NCI-H2227 (cell line): ENCODE results near the gene TMEM9B.
"Not testable (repeated sequence)": the region's sequence is repeated elsewhere in the genome, so short reads cannot be mapped to it uniquely, and the experiment has no call there.

ENCODE experiments used
- DNase-seq: peaks from one replicate; lab custom pipeline; 2025; ENCODE audit not compliant: unreplicated experiment; lab: John Stamatoyannopoulos, UW

TMEM9B gene

DNA sequence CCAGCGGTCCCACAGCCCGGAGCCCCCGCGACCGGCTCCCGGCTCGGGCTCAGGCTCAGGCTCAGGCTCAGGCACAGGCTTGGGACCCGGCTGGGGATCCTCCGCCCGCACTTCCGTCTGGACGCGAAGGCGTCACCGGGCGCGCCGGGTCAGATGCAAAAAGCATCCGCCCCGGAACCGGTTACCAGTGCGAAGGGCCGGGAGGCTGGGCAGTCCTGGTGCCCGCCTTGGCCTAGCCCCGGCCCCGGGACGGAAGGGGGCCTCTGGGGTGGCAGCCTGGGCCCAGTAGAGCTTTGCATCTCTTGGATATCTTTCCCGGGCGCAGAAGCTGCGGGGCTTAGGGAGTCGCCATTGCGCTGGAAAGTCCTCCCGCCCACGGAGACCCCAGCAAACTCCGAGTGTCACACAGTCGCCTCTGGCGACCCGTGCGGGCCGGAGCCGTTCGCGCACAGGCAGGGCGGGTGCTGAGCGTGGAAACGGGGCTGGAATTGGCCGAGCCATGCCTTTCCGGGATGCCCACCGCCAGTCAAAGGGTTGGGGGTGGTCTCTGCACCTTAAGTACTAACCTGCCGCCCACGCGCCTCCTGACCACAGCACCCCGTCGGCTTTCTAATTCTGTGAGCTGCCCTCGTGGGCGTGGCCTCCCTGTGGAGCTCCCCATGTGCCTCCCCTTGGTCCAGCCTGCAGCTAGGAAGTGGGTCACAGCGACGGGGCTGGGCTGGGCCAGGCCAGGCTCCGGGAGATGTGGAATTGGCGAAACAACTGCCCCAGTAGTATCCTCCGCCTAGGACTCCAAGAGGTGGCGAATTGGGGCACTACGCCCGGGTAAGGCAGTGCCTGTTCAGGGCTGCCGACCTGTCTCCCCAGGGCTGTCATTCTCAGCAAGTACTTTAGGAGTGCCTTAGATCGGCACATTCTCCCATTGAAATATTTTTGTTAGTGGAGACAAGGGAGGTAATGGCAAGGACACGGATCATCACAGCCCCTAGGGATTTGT is at the start of gene TMEM9B:
TSS of gene TMEM9B (minus strand) at position 119 of the 997 bp plus-strand sequence. CDS start 129 bp downstream, outside the sequence.
- DNase-seq: peak; percentile 93

DNA sequence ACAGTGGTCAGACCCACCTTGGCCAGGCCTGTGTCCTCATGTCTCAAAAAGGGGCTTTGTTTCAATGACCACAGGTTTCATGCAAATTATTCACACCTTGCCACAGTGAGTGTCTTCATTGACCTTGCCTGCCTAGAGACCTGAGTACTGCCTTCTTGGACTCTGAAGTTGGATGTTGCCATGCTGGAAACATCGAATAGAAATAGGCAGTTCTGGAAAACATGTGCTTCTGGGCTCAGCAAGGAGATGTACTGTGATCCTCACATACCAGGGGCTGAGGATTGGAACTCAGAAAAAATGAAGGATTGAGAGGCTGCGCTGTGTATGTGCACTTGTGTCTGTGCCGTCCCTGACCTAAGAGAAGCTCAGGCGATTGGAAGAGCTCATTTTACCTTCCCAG is 49.1 kb upstream of the TMEM9B start:
- DNase-seq: no peak

DNA sequence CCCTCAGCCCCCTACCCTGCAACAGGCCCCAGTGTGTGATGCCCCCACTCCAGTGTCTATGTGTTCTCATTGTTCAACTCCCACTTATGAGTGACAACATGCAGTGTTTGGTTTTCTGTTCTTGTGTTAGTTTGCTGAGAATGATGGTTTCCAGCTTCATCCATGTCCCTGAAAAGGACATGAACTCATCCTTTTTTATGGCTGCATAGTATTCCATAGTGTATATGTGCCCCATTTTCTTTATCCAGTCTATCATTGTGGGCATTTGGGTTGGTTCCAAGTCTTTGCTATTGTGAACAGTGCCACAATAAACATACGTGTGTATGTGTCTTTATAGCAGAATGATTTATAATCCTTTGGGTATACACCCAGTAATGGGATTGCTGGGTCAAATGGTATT is 45.3 kb upstream of the TMEM9B start:
- DNase-seq: not testable (repeated sequence)

DNA sequence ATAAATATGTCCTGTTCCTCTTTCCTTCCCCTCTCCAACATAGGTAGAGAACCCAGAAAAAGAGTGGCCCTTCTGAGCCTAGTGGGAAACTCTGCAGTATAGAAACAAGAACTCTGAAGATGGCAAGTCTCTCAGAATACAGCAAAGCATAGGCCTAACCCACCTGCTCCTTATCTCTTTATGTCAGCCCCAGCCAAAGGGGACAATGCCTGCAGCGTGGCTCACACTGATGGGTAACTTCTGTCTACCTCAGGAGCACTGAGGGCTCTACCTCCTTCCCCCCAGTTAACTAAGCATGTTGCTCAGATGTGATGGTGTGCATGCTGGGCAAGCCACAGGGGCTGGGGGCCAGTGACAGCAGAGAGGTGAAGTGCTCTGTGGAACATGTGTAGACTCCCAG is 44.4 kb upstream of the TMEM9B start:
- DNase-seq: no peak

DNA sequence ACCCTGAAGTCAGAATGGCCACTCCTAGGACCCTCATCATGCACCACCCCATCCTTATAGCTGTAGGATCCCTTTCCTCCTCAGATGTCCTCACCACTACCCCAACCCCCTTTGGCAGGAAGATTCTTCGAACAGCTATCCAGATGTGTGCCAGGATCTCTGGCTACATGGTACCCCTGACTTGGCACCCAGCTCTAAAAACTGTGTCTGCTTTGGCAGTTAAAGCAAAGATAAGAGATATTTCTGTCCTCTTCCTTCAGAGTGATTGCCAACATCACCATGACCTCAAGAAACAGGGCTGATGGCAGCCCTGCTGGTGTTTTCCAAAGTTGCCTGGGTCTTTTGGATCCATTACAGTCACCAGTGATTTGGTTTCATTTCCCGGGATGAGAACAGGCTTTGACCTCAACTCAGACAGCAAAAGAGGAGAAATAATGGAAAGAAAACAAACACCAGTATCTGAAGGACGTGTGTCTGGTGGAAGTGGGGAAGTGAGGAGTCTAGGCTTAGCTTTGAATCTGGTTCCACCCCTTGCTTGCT is 43.8 kb upstream of the TMEM9B start:
- DNase-seq: no peak

DNA sequence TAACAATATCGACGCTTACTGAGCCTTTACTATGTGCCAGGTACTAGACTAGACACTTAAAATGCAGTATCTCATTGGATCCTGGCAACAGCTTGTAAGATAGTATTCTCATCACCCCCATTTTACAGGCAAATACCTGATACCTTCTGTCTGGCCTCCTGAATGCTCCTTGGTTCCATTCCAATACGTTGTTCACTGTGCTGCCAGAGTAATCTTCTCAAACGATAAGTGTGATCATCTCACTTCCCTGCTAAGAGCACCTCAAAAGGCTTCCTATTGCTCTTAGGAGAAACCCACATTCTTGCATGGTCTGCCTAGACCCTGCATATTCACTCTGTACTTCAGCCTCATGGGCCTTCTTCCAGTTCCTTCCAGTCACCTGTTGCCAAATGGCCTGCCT is 40.8 kb upstream of the TMEM9B start:
- no peak for DNase-seq

DNA sequence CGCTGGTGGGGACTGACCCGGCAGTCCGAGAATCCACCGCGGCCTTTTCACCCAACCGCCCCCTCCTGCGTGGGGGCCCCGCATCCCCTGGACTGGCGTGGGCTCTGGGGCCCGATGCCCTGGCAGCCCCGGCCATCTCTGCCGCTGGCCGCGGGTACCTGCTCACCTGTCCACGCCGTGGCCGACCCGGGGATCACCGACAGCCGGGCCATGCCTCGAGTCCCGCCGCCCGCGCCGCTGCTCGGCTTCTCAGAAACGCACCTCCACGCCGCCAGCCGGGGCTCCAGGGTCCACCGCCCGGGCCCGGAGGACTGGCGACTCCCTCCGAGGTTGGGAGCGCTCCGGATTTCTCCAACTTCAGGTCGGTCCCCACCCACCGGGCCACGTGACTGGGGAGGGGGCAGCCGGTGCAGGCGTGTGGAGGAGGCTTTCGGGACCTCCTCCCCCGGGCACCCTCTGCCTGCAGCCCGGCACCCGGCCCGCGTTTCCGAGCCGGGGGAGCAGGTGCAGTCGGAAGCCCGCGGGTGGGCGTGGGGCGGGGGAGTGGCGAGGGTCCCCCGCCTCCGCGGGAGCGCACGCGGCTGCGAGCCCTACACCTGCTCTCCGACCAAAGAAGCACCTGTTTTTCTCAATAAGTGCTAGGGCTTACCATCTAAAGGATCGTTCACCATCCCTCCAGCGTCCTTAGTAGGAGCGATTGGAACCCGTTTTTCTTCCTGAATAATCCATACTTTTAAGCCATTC is 40.1 kb upstream of the TMEM9B start:
- DNase-seq: peak; percentile 63

DNA sequence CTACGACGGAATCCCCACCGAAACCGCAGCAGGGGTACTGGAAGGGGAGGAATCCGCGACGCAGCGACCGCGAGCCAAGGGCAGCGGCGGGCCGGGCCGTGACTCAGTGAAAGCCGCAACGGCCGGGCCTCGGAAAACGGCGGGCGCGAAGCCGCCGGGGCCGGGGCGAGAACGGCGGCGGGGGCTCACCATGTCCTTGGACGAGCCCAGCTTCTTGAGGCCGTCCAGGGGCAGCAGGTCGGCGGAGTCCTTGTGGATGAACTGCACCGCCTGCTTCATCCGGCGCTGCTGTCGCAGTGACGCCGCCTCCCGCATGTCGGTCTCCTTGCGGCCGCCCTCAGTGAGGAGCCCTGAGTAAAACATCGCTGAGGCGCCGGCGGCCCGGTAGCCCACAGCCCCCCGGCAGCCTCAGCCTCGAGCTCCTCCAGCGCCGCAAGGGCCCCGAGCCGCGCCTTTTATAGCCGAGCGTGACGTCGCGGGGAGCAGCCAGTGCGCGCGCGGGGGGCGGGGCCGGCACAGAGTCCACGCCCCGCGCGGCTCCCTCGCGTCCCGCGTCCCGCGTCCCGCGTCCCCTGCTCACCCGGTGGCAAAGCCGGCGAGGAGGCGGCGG is 39.4 kb upstream of the TMEM9B start, which contains the start of gene NRIP3:
TSS of gene NRIP3 (minus strand) at position 429 of the 610 bp plus-strand sequence. CDS start at position 363, 66 bp downstream.
- peak; percentile 93 for DNase-seq

DNA sequence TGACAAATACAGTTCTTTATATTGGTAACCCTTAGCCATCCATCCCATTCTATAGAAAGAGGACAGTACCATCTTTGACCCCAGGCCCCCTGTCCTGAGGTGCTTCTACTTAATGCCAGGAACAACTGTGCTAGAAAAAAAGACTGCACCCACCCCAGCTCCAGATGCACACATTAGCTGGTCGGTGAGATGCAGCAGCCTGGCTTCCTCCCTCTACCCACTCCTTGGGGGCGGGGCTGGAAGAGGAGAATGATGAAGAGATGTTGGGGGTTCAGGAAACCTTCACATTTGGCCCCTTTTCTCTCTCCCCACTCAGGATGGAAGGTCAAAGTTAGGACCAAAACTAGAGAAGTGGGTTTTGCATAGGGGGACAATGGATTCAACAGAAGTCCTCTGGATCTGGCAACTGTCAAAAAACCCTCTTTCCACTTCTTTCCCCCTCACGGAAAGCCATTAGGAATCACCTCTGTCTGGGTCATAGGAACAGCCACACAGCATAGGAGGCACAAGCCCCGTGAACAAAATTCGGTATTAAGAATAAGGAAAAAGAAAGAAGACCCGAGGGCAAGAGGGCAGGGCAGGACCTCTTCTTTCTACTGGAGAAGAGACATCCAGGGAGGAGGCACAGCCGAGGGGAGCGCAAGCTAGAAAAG is 38.8 kb upstream of the TMEM9B start:
- no peak for DNase-seq

DNA sequence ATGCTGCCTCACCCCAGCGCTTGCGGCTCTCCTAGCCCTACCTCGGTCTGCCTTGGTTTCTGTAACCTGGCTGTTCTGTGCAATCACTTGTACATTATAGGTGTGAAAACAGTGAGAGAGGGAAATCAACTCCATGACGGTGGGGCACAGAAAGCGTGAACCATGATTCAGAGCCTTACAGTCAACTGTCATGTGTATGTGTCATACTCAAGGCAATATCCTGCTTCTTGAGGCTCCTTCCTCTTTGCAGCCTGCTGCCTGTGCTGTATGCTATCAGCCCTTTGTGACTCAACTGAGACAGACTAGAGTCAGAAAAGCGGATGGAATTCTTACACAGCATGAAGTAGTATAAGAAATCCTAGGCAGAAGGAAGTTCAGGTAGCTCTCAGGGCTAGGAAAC is 37.5 kb upstream of the TMEM9B start:
- DNase-seq: no peak

DNA sequence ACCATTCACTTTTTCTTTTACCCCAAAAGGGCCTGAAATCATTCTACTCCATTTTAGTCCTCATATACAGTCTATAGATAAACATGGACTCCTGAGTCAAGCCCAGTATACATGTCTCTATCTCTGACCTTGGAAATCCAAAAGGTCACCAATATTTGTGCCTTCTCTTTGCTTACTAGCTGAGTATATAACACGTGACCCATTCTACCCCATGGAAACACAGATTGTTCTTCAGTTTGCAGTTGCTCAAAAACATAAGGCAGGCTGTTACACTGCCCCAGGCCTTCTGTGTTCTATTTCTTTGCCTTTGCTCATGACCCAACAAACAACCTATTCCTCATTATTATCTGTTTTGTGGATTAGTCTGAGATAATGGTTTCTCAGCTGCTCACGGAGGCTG is 33.8 kb upstream of the TMEM9B start:
- DNase-seq: no peak

DNA sequence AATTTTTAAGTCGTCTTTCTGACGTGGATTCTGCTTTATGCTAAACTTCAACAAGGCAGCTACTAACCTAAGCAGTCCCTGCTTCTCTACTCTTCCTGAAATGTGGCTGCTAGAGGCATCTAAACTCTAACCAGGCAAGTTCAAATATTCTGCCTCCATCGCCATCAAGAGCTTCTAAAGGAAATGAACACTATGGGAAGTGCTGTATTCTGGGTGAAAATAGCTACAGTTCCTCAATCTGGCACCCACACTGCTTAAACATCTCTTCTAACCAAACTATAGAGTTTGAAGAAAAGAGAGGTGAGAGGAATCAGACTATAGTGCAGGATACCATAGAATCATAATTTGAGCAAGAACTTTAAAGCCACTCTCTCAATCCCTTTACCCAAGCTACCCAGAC is 33.2 kb upstream of the TMEM9B start:
- DNase-seq: no peak

DNA sequence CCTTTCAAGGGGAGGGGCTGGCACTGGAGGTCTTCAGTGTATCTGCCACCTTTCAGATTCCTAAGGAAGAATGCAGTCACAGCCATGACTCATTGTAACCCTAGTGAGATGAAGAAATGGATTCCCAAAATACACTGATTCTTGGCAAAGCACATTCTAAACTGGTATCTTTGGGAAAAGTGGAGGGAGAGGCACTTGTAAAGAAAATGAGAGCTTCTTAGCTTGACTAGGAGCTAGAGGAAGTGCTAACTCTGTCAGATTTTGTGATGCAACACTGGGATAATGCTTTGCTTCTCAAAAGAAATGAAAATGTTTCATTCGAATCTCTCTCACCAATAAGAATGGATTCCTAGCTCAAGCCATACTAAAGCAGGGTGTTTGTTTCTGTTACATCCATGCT is 25.2 kb upstream of the TMEM9B start:
- no peak for DNase-seq

- DNase-seq: no peak
These were observed 24.3 kb upstream of the TMEM9B start for GRCh38 chr11:8988329-8989234.

DNA sequence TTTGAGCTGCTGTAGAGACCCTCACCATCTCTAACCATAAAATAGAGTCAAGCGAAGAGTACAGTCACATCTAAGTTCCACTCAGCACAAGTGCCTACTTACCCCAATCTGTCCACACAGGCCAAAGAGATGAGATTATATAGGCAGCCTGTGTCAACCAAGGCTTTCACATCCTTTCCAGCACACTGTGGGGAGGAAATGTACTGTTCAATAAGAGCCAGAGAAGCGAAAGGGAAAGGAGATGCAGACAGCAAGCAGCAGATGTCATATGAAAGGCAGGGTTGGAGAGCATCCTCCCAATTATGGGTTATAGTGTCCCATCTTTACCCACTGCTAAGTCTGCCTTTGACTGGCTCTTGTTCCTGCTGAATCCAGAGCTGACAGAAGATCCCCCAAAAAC is 23.2 kb upstream of the TMEM9B start:
- no peak for DNase-seq

GRCh38 chr11:8986772-8987171 is 22.5 kb upstream of the TMEM9B start:
- DNase-seq: not testable (repeated sequence)

- DNase-seq: no peak
These were observed 21.2 kb upstream of the TMEM9B start for GRCh38 chr11:8985462-8985861.

DNA sequence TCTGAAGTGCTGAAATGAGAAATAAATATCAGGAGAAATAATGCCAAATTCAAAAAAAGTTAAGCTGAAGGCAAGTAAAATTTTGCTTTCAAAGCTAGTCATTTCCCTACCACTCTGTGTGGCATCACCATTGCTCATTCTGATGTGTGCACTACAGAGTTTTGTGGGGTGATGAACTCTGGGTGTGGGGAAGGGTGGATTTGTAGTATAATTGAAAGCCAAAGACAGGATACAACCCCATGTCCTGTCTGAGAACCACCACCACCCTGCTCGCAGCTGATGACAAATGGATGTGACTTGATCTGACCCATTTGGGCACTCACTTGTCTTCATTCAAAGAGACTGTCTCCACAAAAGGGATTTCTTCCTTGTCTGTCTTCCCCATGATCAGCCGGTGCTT is 19.3 kb upstream of the TMEM9B start:
- DNase-seq: no peak

DNA sequence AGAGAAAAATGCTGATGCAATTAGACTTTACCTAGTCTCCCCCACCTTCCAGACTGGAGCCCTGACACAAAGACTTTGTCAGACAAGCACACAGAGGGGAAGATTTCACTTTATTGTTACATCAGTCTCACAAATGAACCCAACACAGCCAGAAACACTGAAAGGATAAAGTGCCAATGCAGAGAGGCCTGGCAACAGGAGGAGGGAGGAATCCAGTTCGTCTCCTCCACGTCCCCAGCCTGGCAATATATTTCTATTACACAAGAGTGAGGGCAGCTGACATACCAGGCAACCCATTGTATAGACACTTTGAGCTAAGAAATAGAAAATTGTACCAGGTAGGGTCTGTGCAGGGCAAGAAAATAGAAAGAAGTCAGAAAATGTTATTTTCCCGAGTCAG is 16.2 kb upstream of the TMEM9B start:
- DNase-seq: no peak

GRCh38 chr11:8979365-8979764 is 15.1 kb upstream of the TMEM9B start:
- not testable (repeated sequence) for DNase-seq
